Activated CD8-positive, alpha-beta memory T cell treated with anti-CD3 and anti-CD28 coated beads, Interleukin-2, amount 50 U/mL, for 24 hours (primary cell): ENCODE data around the gene GNA14.
"Not testable (repeated sequence)": the region's sequence is repeated elsewhere in the genome, so short reads cannot be mapped to it uniquely, and the experiment has no call there.

Source experiments
- DNase-seq: peaks from one replicate; pipeline ENCODE4 v3.0.0-alpha.2; 2020; ENCODE audit errors: extremely low read depth

The GNA14 gene

GRCh38 chr9:77643871-77644270, 4.3 kb downstream of the GNA14 start:
- no peak for DNase-seq

- no peak for DNase-seq
These were observed 7.2 kb downstream of the GNA14 start for GRCh38 chr9:77640741-77641580.

GRCh38 chr9:77632652-77633051, 15.5 kb downstream of the GNA14 start:
- DNase-seq, result no peak

- not testable (repeated sequence) for DNase-seq
These were observed 19.3 kb downstream of the GNA14 start for GRCh38 chr9:77628864-77629263.

- no peak for DNase-seq
These were observed 31.9 kb downstream of the GNA14 start for GRCh38 chr9:77616191-77616590.

GRCh38 chr9:77614645-77615044, 33.5 kb downstream of the GNA14 start:
- no peak for DNase-seq

- DNase-seq, result no peak
These were observed 41.6 kb downstream of the GNA14 start for GRCh38 chr9:77606526-77606925.

- no peak for DNase-seq
These were observed 42.5 kb downstream of the GNA14 start for GRCh38 chr9:77605449-77606220.

GRCh38 chr9:77604316-77604715, 43.8 kb downstream of the GNA14 start:
- no peak for DNase-seq

GRCh38 chr9:77602852-77603251, 45.3 kb downstream of the GNA14 start:
- DNase-seq, result no peak

- DNase-seq, result no peak
These were observed 46.5 kb downstream of the GNA14 start for GRCh38 chr9:77601476-77602099.

- no peak for DNase-seq
These were observed 47.3 kb downstream of the GNA14 start for GRCh38 chr9:77600810-77601209.

- no peak for DNase-seq
These were observed 48.6 kb downstream of the GNA14 start for GRCh38 chr9:77599492-77599891.

GRCh38 chr9:77598991-77599390, 49.1 kb downstream of the GNA14 start:
- DNase-seq, result no peak

- no peak for DNase-seq
These were observed 49.6 kb downstream of the GNA14 start for GRCh38 chr9:77598524-77598923.

GRCh38 chr9:77597057-77597456, 51.1 kb downstream of the GNA14 start:
- DNase-seq, result no peak

- DNase-seq, result no peak
These were observed 52.6 kb downstream of the GNA14 start for GRCh38 chr9:77595426-77596095.

GRCh38 chr9:77594963-77595362, 53.2 kb downstream of the GNA14 start:
- DNase-seq, result no peak

- DNase-seq, result no peak
These were observed 54.6 kb downstream of the GNA14 start for GRCh38 chr9:77593528-77593927.

GRCh38 chr9:77592476-77592875, 55.6 kb downstream of the GNA14 start:
- no peak for DNase-seq

- DNase-seq, result no peak
These were observed 58.9 kb downstream of the GNA14 start for GRCh38 chr9:77589046-77589795.
